ENCODE data around the gene NFIC. TPM values are rescaled to one million over a fixed set of nuclear protein-coding genes. Genes with fewer than 3 reads are reported as not detected.

Gene NFIC
- total and polyA plus RNA-seq, 2 of the 4 experiments (the other 2 are of a cell fraction): 21.9 to 32.1 TPM

GRCh38 chr19:3469638-3470499 lies 103.5 kb downstream of the NFIC start (continued):
- no peak for TF ChIP-seq MXI1 (IDR thresholded peaks at IDR 0.05; ENCODE audit: borderline replicate concordance, low read depth, low read length)

GRCh38 chr19:3470500-3471128 lies 104.2 kb downstream of the NFIC start:
- intact Hi-C loops (cut with micrococcal nuclease) (loop anchor here (5.0 kb wide), 1 partner anchor 163 kb away; no protein-coding TSS in a partner anchor), in situ Hi-C loops (cut with MboI; ENCODE audit: low sequenced_read_pairs) (loop anchor here (5.0 kb wide), 1 partner anchor 143 kb away; no protein-coding TSS in a partner anchor), dilution Hi-C loops (cut with HindIII; ENCODE audit: low sequenced_read_pairs, unreplicated experiment) (no loop called here)
- no peak overlapping the region for H2AK9ac ChIP-seq (replicated peaks; ENCODE audit: low read depth, low read length, poor library complexity)
- no peak overlapping the region for H3K4ac ChIP-seq (ENCODE audit: low read depth, low read length)
- H3K18ac ChIP-seq (ENCODE audit: low read depth, low read length): no peak overlapping the region
- H2AK5ac ChIP-seq (ENCODE audit: low read depth, low read length): no peak overlapping the region
- peaks cover 0 to 16% of the 10 kb centered on the region in 2 experiments; a peak in 3 of 4 replicates for H3K79me1 ChIP-seq (ENCODE audit: low read depth in 1 of 2, low read length in 2 of 2)
- no peak overlapping the region for H4K8ac ChIP-seq (ENCODE audit: low read depth in 2 of 2, low read length in 2 of 2)
- H4K20me1 ChIP-seq (ENCODE audit: insufficient read depth, low read length): peaks cover 13% of the 10 kb centered on the region
- TF ChIP-seq RCOR1 (IDR thresholded peaks at IDR 0.05; ENCODE audit: insufficient replicate concordance, low read length): no peak
- no peak for TF ChIP-seq FOS (IDR thresholded peaks at IDR 0.05; ENCODE audit: low read depth, low read length)
- no peak for TF ChIP-seq MAZ (IDR thresholded peaks at IDR 0.05; ENCODE audit: borderline replicate concordance, low read depth, low read length)
- no peak for TF ChIP-seq MXI1 (IDR thresholded peaks at IDR 0.05; ENCODE audit: borderline replicate concordance, low read depth, low read length)
- TF ChIP-seq MAFK (IDR thresholded peaks at IDR 0.05; ENCODE audit: low read depth, low read length): no peak
- TF ChIP-seq RFX5 (IDR thresholded peaks at IDR 0.05; ENCODE audit: low read depth, low read length): no peak
- no peak for TF ChIP-seq RAD21 (IDR thresholded peaks at IDR 0.05; ENCODE audit: low read length)
- no peak for TF ChIP-seq NFE2L2 (IDR thresholded peaks at IDR 0.05; ENCODE audit: low read depth, low read length)
- no peak for TF ChIP-seq CHD1 (IDR thresholded peaks at IDR 0.05; ENCODE audit: low read depth, low read length)
- CTCF ChIA-PET: interaction anchor here (0.6 kb wide), 1 partner anchor 147 kb away, joined by 3 read pairs; no protein-coding TSS in a partner anchor
- 54% methylated on average over 5 of the region's 11 CpGs; no CpG with 5 or more reads in 1 of the 2 experiments for WGBS, 2 experiments (ENCODE audit: extremely low coverage in 2 of 2, insufficient read length in 1 of 2)
- H3K27ac ChIP-seq (ENCODE audit: insufficient read depth, low read length): no peak overlapping the region
- POLR2A ChIA-PET (ENCODE audit: unreplicated experiment): no interaction called here
- H2BK5ac ChIP-seq (ENCODE audit: low read depth, low read length, poor library complexity, severe bottlenecking): no peak overlapping the region
- H3K9ac ChIP-seq (ENCODE audit: low read depth, low read length): no peak overlapping the region
- H3K36me3 ChIP-seq (ENCODE audit: control insufficient read depth, insufficient read depth, low read length): peaks cover 6% of the 10 kb centered on the region
- no peak overlapping the region for H2BK20ac ChIP-seq (ENCODE audit: low read depth, low read length)
- peaks cover 6% of the 10 kb centered on the region; the same call in 1 of the 2 replicates for H3K27me3 ChIP-seq (ENCODE audit: control insufficient read depth, insufficient read depth, low read length)
- no peaks in the 10 kb centered on the region for H3K4me1 ChIP-seq (ENCODE audit: control insufficient read depth, insufficient read depth, low read length)
- no peaks in the 10 kb centered on the region for H3K9me1 ChIP-seq (ENCODE audit: insufficient read depth, low read length)
- no peak overlapping the region for H3K23ac ChIP-seq (ENCODE audit: low read depth, low read length)
- H3K4me3 ChIP-seq (ENCODE audit: insufficient read depth, low read depth, low read length): no peak overlapping the region
- H4K5ac ChIP-seq (ENCODE audit: low read depth, low read length): no peak overlapping the region
- BruUV-seq (replicated peaks): no TSS peak
- no peaks in the 10 kb centered on the region for H3K9me3 ChIP-seq (ENCODE audit: control insufficient read depth, insufficient read depth, low read length)
- ATAC-seq (ENCODE audit: low read depth): no peak
- no peak overlapping the region for H3K14ac ChIP-seq (replicated peaks; ENCODE audit: low read depth, low read length)
- no peak overlapping the region for H4K91ac ChIP-seq (ENCODE audit: insufficient read depth, low read depth, low read length)
- no peak overlapping the region for H2BK120ac ChIP-seq (ENCODE audit: low read depth, low read length)
- H2BK15ac ChIP-seq (ENCODE audit: low read depth, low read length): no peak overlapping the region
- peak overlapping the region; percentile 3 for H2AFZ ChIP-seq (replicated peaks; ENCODE audit: low read length, poor library complexity)
- H3K4me2 ChIP-seq (ENCODE audit: low read depth, low read length): no peak overlapping the region
- DNase-seq: no peak
- no peak overlapping the region for H3K56ac ChIP-seq (ENCODE audit: extremely low read depth, insufficient read depth, low read length)
